Suprapubic skin (tissue), 4 donors: ENCODE results near the gene KIF25. TPM values are rescaled to one million over a fixed set of nuclear protein-coding genes. Genes with fewer than 3 reads are reported as not detected.

Source experiments
- DNase-seq, 2 donors: peaks; one replicate each; pipeline ENCODE4 v3.0.0-alpha.2; 2019; ENCODE audit warnings: low spot score in 2 of 2
- H3K27ac ChIP-seq: fragments of 200-600 bp; sonication (generic); one replicate; pipeline ENCODE4 v1.5.1; 2019
- H3K27me3 ChIP-seq: fragments of 200-600 bp; sonication (generic); one replicate; pipeline ENCODE4 v1.5.1; 2019
- H3K36me3 ChIP-seq: fragments of 200-600 bp; sonication (generic); one replicate; pipeline ENCODE4 v1.5.1; 2019
- H3K4me1 ChIP-seq: fragments of 200-600 bp; sonication (generic); one replicate; pipeline ENCODE4 v1.5.1; 2019
- H3K4me3 ChIP-seq: fragments of 200-600 bp; sonication (generic); one replicate; pipeline ENCODE4 v1.5.1; 2019; ENCODE audit warnings: mild to moderate bottlenecking
- H3K9me3 ChIP-seq: fragments of 200-600 bp; sonication (generic); one replicate; pipeline ENCODE4 v1.5.1; 2019
- EP300 ChIP-seq: sonication (generic); formaldehyde crosslinking; IDR thresholded peaks from one replicate; pipeline ENCODE4 v1.6.1; 2017; ENCODE audit warnings: antibody characterized with exemption
- POLR2A ChIP-seq, 2 donors: fragments of 450-650 bp; IDR thresholded peaks; one replicate each; pipeline ENCODE4 v1.6.1; 2017; ENCODE audit warnings: antibody characterized with exemption in 2 of 2, mild to moderate bottlenecking in 2 of 2, moderate library complexity in 2 of 2
- POLR2AphosphoS5 ChIP-seq, 3 donors: sonication (generic); formaldehyde crosslinking; IDR thresholded peaks; one replicate each; pipeline ENCODE4 v1.6.1; 2017; ENCODE audit warnings: antibody characterized with exemption in 3 of 3
- whole genome bisulfite sequencing: methylation state at CpG from one replicate; pipeline ENCODE4 v1.1.5; 2018; 5-methylcytosine and 5-hydroxymethylcytosine counted together
- total RNA-seq, 4 donors: library from RNA; depleted of rRNA; stranded (reverse); fragments of >200 nt; gene quantifications; one replicate each; pipeline ENCODE4 v1.1.0, GENCODE V29; 2016
- TF ChIP-seq, protein P1 (sequence below), 2 donors: fragments of 200-600 bp in 1 of 2; fragments of 450-650 bp in 1 of 2; sonication (generic) in 1 of 2; IDR thresholded peaks; one replicate each; pipeline ENCODE4 v1.5.1; 2016 to 2019; ENCODE audit warnings: antibody characterized with exemption in 2 of 2, mild to moderate bottlenecking in 1 of 2, moderate library complexity in 1 of 2

Gene KIF25
- total RNA-seq, 4 donors from 2014 or later = 0.76 TPM; not detected in 3

- Histone ChIP-seq H3K27ac (no peak overlapping the region), H3K4me1 (no peaks in the 10 kb centered on the region), H3K9me3 (no peaks in the 10 kb centered on the region), H3K27me3 (no peaks in the 10 kb centered on the region), H3K4me3 (no peak overlapping the region), H3K36me3 (no peaks in the 10 kb centered on the region)
- TF ChIP-seq POLR2A (IDR thresholded peaks at IDR 0.05) = no peak
- TF ChIP-seq, protein P1, sequence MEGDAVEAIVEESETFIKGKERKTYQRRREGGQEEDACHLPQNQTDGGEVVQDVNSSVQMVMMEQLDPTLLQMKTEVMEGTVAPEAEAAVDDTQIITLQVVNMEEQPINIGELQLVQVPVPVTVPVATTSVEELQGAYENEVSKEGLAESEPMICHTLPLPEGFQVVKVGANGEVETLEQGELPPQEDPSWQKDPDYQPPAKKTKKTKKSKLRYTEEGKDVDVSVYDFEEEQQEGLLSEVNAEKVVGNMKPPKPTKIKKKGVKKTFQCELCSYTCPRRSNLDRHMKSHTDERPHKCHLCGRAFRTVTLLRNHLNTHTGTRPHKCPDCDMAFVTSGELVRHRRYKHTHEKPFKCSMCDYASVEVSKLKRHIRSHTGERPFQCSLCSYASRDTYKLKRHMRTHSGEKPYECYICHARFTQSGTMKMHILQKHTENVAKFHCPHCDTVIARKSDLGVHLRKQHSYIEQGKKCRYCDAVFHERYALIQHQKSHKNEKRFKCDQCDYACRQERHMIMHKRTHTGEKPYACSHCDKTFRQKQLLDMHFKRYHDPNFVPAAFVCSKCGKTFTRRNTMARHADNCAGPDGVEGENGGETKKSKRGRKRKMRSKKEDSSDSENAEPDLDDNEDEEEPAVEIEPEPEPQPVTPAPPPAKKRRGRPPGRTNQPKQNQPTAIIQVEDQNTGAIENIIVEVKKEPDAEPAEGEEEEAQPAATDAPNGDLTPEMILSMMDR (IDR thresholded peaks at IDR 0.05) = no peak
- no peak for TF ChIP-seq EP300
- TF ChIP-seq POLR2AphosphoS5 (IDR thresholded peaks at IDR 0.05) = no peak
- WGBS = 88% methylated on average over 10 of the region's 17 CpGs
- no peak for DNase-seq
Measured at GRCh38 chr6:168090706-168091105, 93.2 kb downstream of the KIF25 start.

GRCh38 chr6:168091381-168092264 lies 94.2 kb downstream of the KIF25 start:
- 98% methylated on average over 7 of the region's 28 CpGs for WGBS
- no peaks in the 10 kb centered on the region for H3K36me3 ChIP-seq
- H3K4me1 ChIP-seq = no peaks in the 10 kb centered on the region
- TF ChIP-seq POLR2AphosphoS5 (IDR thresholded peaks at IDR 0.05) = no peak
- TF ChIP-seq EP300 = no peak
- TF ChIP-seq, protein P1 (IDR thresholded peaks at IDR 0.05) = no peak
- no peak for TF ChIP-seq POLR2A (IDR thresholded peaks at IDR 0.05)
- H3K27me3 ChIP-seq = no peaks in the 10 kb centered on the region
- H3K4me3 ChIP-seq = no peak overlapping the region
- H3K27ac ChIP-seq = no peak overlapping the region
- DNase-seq = no peak
- H3K9me3 ChIP-seq = no peaks in the 10 kb centered on the region

GRCh38 chr6:168092541-168092940 lies 95.1 kb downstream of the KIF25 start:
- Histone ChIP-seq H3K4me3 (no peak overlapping the region), H3K9me3 (no peaks in the 10 kb centered on the region), H3K27ac (no peak overlapping the region), H3K4me1 (no peaks in the 10 kb centered on the region), H3K27me3 (peaks cover 6% of the 10 kb centered on the region), H3K36me3 (no peaks in the 10 kb centered on the region)
- DNase-seq = no peak
- WGBS = 83% methylated on average over 8 of the region's 8 CpGs
- TF ChIP-seq, protein P1 (IDR thresholded peaks at IDR 0.05) = no peak
- no peak for TF ChIP-seq POLR2AphosphoS5 (IDR thresholded peaks at IDR 0.05)
- no peak for TF ChIP-seq EP300
- TF ChIP-seq POLR2A (IDR thresholded peaks at IDR 0.05) = no peak

DNA sequence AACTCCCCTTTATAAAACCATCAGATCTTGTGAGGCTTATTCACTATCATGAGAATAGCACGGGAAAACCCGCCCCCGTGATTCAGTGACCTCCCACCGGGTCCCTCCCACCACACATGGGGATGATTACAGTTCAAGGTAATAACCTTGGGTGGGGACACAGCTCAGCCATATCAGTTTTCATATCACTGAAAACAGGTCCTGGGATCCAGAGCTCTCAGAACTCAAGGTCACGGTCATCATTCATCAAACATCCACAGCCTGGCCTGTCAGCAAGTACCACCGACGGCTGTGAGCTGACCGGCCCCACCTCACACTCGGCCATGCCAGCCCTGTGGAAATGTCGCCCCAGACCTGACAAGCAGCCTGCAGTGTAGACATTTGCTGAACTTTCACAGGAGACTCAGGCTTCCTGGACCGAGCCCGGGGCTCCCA lies 95.6 kb downstream of the KIF25 start:
- WGBS = 80% methylated on average over 11 of the region's 12 CpGs
- Histone ChIP-seq H3K36me3 (no peaks in the 10 kb centered on the region), H3K4me1 (no peaks in the 10 kb centered on the region), H3K27ac (no peak overlapping the region), H3K9me3 (no peaks in the 10 kb centered on the region), H3K4me3 (no peak overlapping the region), H3K27me3 (peaks cover 9% of the 10 kb centered on the region)
- TF ChIP-seq EP300 (no peak), POLR2AphosphoS5 (IDR thresholded peaks at IDR 0.05) (no peak), POLR2A (IDR thresholded peaks at IDR 0.05) (no peak)
- TF ChIP-seq, protein P1 (IDR thresholded peaks at IDR 0.05) = no peak
- DNase-seq = no peak

- DNase-seq = no peak
- H3K4me3 ChIP-seq = no peak overlapping the region
- no peak overlapping the region for H3K27ac ChIP-seq
- WGBS = 92% methylated on average over 11 of the region's 11 CpGs
- no peaks in the 10 kb centered on the region for H3K36me3 ChIP-seq
- peaks cover 14% of the 10 kb centered on the region for H3K27me3 ChIP-seq
- H3K9me3 ChIP-seq = no peaks in the 10 kb centered on the region
- H3K4me1 ChIP-seq = no peaks in the 10 kb centered on the region
- TF ChIP-seq POLR2AphosphoS5 (IDR thresholded peaks at IDR 0.05) (no peak), EP300 (no peak), POLR2A (IDR thresholded peaks at IDR 0.05) (no peak)
- TF ChIP-seq, protein P1 (IDR thresholded peaks at IDR 0.05) = no peak
Measured at GRCh38 chr6:168093634-168094033, 96.2 kb downstream of the KIF25 start.
